GM12878 (cell line): ENCODE results near the gene CEND1.

Experiments
- ESRRA ChIP-seq: IDR thresholded peaks from 2 replicates; pipeline ENCODE4 v1.6.1; 2012; ENCODE audit warnings: mild to moderate bottlenecking, low read length, improper control_type of control experiment
- NR2F1 ChIP-seq: fragments of 450-650 bp; conservative IDR thresholded peaks from 2 replicates; pipeline ENCODE4 v1.6.1; 2017; ENCODE audit warnings: mild to moderate bottlenecking

GRCh38 chr11:831118-831864 is 41.4 kb upstream of the CEND1 start:
- TF ChIP-seq ESRRA (no peak), NR2F1 (no peak)
